Endothelial cell (in vitro differentiated cells): ENCODE measurements around the gene CNTRL. TPM values are rescaled to one million over a fixed set of nuclear protein-coding genes. Genes with fewer than 3 reads are reported as not detected.

Experiments
- DNase-seq: peaks from one replicate; pipeline ENCODE4 v3.0.0; 2021; ENCODE audit warnings: low spot score
- H3K27ac Mint-ChIP-seq: one replicate; pipeline ENCODE4 v1.8.0; 2021; ENCODE audit warnings: mixed read lengths, inconsistent platforms; ENCODE audit not compliant: unreplicated experiment
- H3K27me3 Mint-ChIP-seq: one replicate; pipeline ENCODE4 v1.8.0; 2021; ENCODE audit warnings: mild to moderate bottlenecking, moderate library complexity, mixed read lengths, inconsistent platforms; ENCODE audit not compliant: unreplicated experiment
- H3K36me3 Mint-ChIP-seq: one replicate; pipeline ENCODE4 v1.8.0; 2021; ENCODE audit warnings: mild to moderate bottlenecking, low read depth, mixed read lengths, inconsistent platforms; ENCODE audit not compliant: unreplicated experiment
- H3K4me1 Mint-ChIP-seq: one replicate; pipeline ENCODE4 v1.8.0; 2021; ENCODE audit warnings: mild to moderate bottlenecking, mixed read lengths, inconsistent platforms; ENCODE audit not compliant: unreplicated experiment
- H3K4me3 Mint-ChIP-seq: one replicate; pipeline ENCODE4 v1.8.0; 2021; ENCODE audit warnings: mild to moderate bottlenecking, mixed read lengths, inconsistent platforms; ENCODE audit not compliant: unreplicated experiment
- H3K9me3 Mint-ChIP-seq: one replicate; pipeline ENCODE4 v1.8.0; 2021; ENCODE audit warnings: mixed read lengths, inconsistent platforms; ENCODE audit not compliant: unreplicated experiment
- CTCF ChIP-seq: fragments of 200-600 bp; sonication (generic); IDR thresholded peaks from one replicate; pipeline ENCODE4 v1.5.0; 2021; ENCODE audit warnings: antibody characterized with exemption; ENCODE audit not compliant: unreplicated experiment
- total RNA-seq: library from RNA; stranded (reverse); fragmentation: NEBNext Ultra II Directional; extraction: Animal tissue kit (Norgen Biotek cat#: 25700); gene quantifications from one replicate; pipeline ENCODE4 v1.2.1, GENCODE V29; 2021; ENCODE audit not compliant: unreplicated experiment

Gene CNTRL
- total RNA-seq, 1 donor from 2014 or later, result 23.6 TPM

DNA sequence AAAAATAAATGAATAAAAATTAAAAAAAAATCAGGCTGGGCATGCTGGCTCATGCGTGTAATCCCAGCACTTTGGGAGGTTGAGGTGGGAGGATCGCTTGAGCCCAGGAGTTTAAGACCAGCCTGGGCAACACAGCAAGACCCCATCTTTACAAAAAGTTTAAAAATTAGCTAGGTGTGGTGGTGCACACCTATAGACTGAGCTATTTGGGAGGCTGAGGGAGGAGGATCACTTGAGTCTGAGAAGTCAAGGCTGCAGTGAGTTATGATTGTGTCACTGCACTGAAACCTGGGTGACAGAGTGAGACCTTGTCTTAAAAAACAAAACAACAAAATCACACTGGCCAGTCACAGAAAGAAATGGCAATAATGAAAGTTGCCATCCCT, 3.4 kb upstream of the CNTRL start:
- H3K4me3 Mint-ChIP-seq, result no peak overlapping the region

DNA sequence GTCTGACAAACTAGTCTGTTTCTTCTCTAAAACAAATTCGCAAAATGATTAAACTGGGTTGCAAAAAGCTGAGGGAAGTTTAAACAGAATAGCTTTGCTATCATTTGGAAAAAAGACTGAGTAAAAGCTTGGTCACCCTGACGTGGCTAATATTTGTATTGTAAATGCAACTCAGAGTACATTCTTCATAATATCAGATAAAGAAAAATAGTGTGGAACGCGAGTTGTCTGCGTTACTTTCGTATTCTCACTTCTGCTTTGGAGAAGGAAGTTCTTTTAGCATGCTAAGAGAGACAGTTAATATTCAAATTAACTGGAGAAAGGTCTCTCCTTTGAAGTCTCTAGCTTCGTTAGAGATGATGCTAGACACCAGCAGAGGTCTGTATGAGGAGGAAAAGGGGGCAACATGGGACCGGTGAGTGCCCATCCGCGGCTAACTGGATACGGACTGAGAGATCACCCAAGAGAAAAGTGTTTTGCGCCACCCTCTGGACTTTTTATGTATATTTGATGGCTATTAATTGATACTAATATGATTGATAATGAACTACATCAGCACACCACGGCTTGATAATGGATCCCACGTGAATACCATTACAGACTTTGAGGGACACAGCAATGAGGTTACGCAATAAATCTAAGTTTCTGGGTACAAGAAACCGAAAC, 2.9 kb upstream of the CNTRL start:
- Mint-ChIP-seq H3K4me3 (no peak overlapping the region), H3K4me1 (peaks cover 11% of the 10 kb centered on the region), H3K36me3 (no peaks in the 10 kb centered on the region), H3K27me3 (peaks cover 12% of the 10 kb centered on the region), H3K27ac (no peak overlapping the region), H3K9me3 (no peaks in the 10 kb centered on the region)
- no peak for DNase-seq
- TF ChIP-seq CTCF, result no peak

More for the DNA sequence above, 3.4 kb upstream of the CNTRL start:
- TF ChIP-seq CTCF, result no peak
- no peak overlapping the region for H3K27ac Mint-ChIP-seq
- no peaks in the 10 kb centered on the region for H3K36me3 Mint-ChIP-seq
- no peaks in the 10 kb centered on the region for H3K9me3 Mint-ChIP-seq
- peaks cover 11% of the 10 kb centered on the region for H3K4me1 Mint-ChIP-seq
- no peak for DNase-seq
- peaks cover 12% of the 10 kb centered on the region for H3K27me3 Mint-ChIP-seq

GRCh38 chr9:121073038-121073437, 1.7 kb upstream of the CNTRL start:
- H3K27me3 Mint-ChIP-seq, result peaks cover 12% of the 10 kb centered on the region
- no peaks in the 10 kb centered on the region for H3K36me3 Mint-ChIP-seq
- no peaks in the 10 kb centered on the region for H3K9me3 Mint-ChIP-seq
- H3K27ac Mint-ChIP-seq, result no peak overlapping the region
- no peak overlapping the region for H3K4me3 Mint-ChIP-seq
- H3K4me1 Mint-ChIP-seq, result peaks cover 11% of the 10 kb centered on the region
- TF ChIP-seq CTCF, result no peak
- DNase-seq, result no peak

- Mint-ChIP-seq H3K4me3 (peak overlapping the region; percentile 97), H3K27me3 (peaks cover 12% of the 10 kb centered on the region)
Observed at GRCh38 chr9:121075251-121076036, 689 bp downstream of the CNTRL start.

More at GRCh38 chr9:121075251-121076036, 689 bp downstream of the CNTRL start:
- peaks cover 11% of the 10 kb centered on the region for H3K4me1 Mint-ChIP-seq
- no peaks in the 10 kb centered on the region for H3K36me3 Mint-ChIP-seq
- no peaks in the 10 kb centered on the region for H3K9me3 Mint-ChIP-seq
- no peak for TF ChIP-seq CTCF
- H3K27ac Mint-ChIP-seq, result peak overlapping the region; percentile 87
- no peak for DNase-seq
